ENCODE data around the gene C1QTNF6. TPM values are rescaled to one million over a fixed set of nuclear protein-coding genes. Genes with fewer than 3 reads are reported as not detected.
A peak's percentile ranks its signal among the peaks of the same experiment; 100 is the strongest.

C1QTNF6 gene
- total and polyA plus RNA-seq, 4 donors = 3.1 to 4.5 (median 4.0) TPM

DNA sequence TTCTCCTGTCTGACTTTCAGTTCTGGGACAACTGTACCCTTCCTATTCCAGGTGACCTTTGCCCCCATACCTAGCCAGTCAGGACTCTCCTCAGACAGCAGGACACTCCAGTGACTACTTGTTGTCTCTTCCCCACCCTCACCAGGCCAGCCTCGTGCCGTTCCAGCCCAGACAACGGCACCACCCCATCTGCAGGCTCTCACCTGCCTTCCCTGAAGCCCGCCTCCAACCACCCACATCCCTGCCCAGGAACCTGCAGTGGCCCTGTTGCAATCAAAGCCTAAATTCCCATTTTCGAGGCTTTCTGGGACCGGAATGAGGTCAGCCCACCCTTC lies 42.0 kb downstream of the C1QTNF6 start:
- Histone ChIP-seq H3K36me3 (ENCODE audit: control insufficient read depth in 4 of 4, insufficient read depth in 3 of 4, low read depth in 1 of 4, low read length in 3 of 4) (no peaks in the 10 kb centered on the region), H3K27me3 (ENCODE audit: control insufficient read depth in 4 of 4, insufficient read depth in 4 of 4, low read length in 3 of 4) (no peaks in the 10 kb centered on the region), H3K9ac (ENCODE audit: low read depth in 1 of 2, low read length in 2 of 2) (no peak overlapping the region), H3K9me3 (ENCODE audit: control insufficient read depth in 4 of 4, low read length in 3 of 4) (no peaks in the 10 kb centered on the region), H3K4me3 (ENCODE audit: low read depth in 1 of 3, low read length in 3 of 3) (no peak overlapping the region), H3K27ac (ENCODE audit: low read depth in 1 of 2, low read length in 2 of 2) (no peak overlapping the region), H3K4me1 (ENCODE audit: control insufficient read depth in 4 of 4, insufficient read depth in 4 of 4, low read length in 3 of 4) (peaks cover 4 to 14% (median 6%) of the 10 kb centered on the region in 4 donors)
- WGBS = 48% methylated on average over 6 of the region's 6 CpGs
- no peak for TF ChIP-seq NR2F2 (IDR thresholded peaks at IDR 0.05)
- no peak for TF ChIP-seq RXRA (IDR thresholded peaks at IDR 0.05)
- peak; percentile 40 for TF ChIP-seq SP1 (IDR thresholded peaks at IDR 0.05)
- TF ChIP-seq, protein P1, sequence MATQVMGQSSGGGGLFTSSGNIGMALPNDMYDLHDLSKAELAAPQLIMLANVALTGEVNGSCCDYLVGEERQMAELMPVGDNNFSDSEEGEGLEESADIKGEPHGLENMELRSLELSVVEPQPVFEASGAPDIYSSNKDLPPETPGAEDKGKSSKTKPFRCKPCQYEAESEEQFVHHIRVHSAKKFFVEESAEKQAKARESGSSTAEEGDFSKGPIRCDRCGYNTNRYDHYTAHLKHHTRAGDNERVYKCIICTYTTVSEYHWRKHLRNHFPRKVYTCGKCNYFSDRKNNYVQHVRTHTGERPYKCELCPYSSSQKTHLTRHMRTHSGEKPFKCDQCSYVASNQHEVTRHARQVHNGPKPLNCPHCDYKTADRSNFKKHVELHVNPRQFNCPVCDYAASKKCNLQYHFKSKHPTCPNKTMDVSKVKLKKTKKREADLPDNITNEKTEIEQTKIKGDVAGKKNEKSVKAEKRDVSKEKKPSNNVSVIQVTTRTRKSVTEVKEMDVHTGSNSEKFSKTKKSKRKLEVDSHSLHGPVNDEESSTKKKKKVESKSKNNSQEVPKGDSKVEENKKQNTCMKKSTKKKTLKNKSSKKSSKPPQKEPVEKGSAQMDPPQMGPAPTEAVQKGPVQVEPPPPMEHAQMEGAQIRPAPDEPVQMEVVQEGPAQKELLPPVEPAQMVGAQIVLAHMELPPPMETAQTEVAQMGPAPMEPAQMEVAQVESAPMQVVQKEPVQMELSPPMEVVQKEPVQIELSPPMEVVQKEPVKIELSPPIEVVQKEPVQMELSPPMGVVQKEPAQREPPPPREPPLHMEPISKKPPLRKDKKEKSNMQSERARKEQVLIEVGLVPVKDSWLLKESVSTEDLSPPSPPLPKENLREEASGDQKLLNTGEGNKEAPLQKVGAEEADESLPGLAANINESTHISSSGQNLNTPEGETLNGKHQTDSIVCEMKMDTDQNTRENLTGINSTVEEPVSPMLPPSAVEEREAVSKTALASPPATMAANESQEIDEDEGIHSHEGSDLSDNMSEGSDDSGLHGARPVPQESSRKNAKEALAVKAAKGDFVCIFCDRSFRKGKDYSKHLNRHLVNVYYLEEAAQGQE (IDR thresholded peaks at IDR 0.05) = no peak
- peak; percentile 38 to 56 for TF ChIP-seq HNF4A (conservative IDR thresholded peaks at IDR 0.05)
- TF ChIP-seq, protein P2, sequence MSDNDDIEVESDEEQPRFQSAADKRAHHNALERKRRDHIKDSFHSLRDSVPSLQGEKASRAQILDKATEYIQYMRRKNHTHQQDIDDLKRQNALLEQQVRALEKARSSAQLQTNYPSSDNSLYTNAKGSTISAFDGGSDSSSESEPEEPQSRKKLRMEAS (IDR thresholded peaks at IDR 0.05) = no peak
- no peak for TF ChIP-seq YY1 (IDR thresholded peaks at IDR 0.05)
- TF ChIP-seq RAD21 (IDR thresholded peaks at IDR 0.05) = no peak
- no peak for DNase-seq (ENCODE audit: low spot score)

DNA sequence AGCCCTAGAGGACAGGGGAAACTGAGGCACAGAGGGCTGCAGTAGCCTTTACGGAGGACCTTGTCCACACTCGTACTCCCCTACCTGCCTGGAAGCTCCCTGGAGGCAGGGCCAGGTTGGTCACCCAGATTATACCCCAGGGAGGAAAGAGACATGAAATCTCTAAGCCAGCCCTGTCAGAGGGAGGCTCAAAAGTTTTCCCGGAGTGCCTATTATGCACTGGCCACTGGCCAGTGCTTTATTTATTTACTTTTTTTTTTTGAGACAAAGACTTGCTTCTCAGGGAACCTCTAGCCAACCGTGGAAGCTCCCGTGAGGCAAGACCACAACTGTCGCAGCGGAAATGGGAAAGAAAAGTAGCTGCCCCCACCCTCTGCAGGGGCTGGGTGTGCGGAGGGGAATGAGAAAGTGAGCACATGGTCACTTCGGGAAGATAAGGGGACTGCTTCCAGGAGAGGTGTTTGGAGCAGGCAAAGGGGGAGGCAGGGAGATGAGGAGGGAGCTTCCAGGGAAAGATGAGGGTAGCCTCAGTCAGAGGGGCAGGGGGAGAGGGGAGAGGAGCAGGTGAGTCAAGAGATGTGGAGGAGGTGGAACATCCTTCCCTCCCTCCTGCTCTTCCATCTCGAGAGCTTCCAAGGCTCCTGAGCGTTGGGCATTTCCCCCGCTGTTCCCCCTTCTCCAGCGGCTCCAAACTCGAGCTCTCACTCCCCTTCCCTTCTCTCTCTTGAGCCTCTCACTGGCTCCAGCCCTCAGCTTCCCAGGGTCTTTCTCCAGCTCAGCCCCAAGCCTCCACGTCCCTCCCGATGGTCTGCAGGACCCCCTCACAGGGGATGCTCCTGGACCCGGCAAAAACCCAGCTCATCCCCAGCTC lies 42.6 kb downstream of the C1QTNF6 start:
- DNase-seq (ENCODE audit: low spot score) = no peak
- no peak for TF ChIP-seq NR2F2 (IDR thresholded peaks at IDR 0.05)
- 48% methylated on average over 17 of the region's 17 CpGs for WGBS
- peaks cover 4 to 14% (median 6%) of the 10 kb centered on the region in 4 donors for H3K4me1 ChIP-seq (ENCODE audit: control insufficient read depth in 4 of 4, insufficient read depth in 4 of 4, low read length in 3 of 4)
- no peaks in the 10 kb centered on the region for H3K9me3 ChIP-seq (ENCODE audit: control insufficient read depth in 4 of 4, low read length in 3 of 4)
- no peaks in the 10 kb centered on the region for H3K27me3 ChIP-seq (ENCODE audit: control insufficient read depth in 4 of 4, insufficient read depth in 4 of 4, low read length in 3 of 4)
- no peak overlapping the region for H3K4me3 ChIP-seq (ENCODE audit: low read depth in 1 of 3, low read length in 3 of 3)
- H3K27ac ChIP-seq (ENCODE audit: low read depth in 1 of 2, low read length in 2 of 2) = no peak overlapping the region
- no peak overlapping the region for H3K9ac ChIP-seq (ENCODE audit: low read depth in 1 of 2, low read length in 2 of 2)
- no peaks in the 10 kb centered on the region for H3K36me3 ChIP-seq (ENCODE audit: control insufficient read depth in 4 of 4, insufficient read depth in 3 of 4, low read depth in 1 of 4, low read length in 3 of 4)

DNA sequence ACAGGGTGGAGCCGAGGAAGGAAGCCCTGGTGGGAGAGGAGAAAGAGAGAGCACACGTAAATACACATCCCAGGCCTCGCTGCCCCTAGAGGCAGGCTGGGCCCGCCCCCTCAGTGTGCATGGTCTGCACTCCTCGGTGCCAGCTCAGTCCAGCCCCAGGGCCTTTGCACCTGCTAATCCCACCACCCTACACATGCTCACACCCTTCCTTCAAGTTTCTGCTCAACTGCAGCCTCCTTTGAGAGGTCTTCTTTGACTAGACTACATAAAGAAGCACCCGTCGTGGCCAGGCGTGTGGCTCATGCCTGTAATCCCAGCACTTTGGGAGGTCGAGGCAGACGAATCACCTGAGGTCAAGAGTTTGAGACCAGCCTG lies 43.9 kb downstream of the C1QTNF6 start:
- H3K36me3 ChIP-seq (ENCODE audit: control insufficient read depth in 4 of 4, insufficient read depth in 3 of 4, low read depth in 1 of 4, low read length in 3 of 4) = no peaks in the 10 kb centered on the region
- no peak overlapping the region for H3K27ac ChIP-seq (ENCODE audit: low read depth in 1 of 2, low read length in 2 of 2)
- no peaks in the 10 kb centered on the region for H3K9me3 ChIP-seq (ENCODE audit: control insufficient read depth in 4 of 4, low read length in 3 of 4)
- H3K27me3 ChIP-seq (ENCODE audit: control insufficient read depth in 4 of 4, insufficient read depth in 4 of 4, low read length in 3 of 4) = no peaks in the 10 kb centered on the region
- no peak overlapping the region for H3K9ac ChIP-seq (ENCODE audit: low read depth in 1 of 2, low read length in 2 of 2)
- 93% methylated on average over 10 of the region's 10 CpGs for WGBS
- no peak for DNase-seq (ENCODE audit: low spot score)
- H3K4me3 ChIP-seq (ENCODE audit: low read depth in 1 of 3, low read length in 3 of 3) = no peak overlapping the region
- H3K4me1 ChIP-seq (ENCODE audit: control insufficient read depth in 4 of 4, insufficient read depth in 4 of 4, low read length in 3 of 4) = peaks cover 4 to 14% (median 6%) of the 10 kb centered on the region in 4 donors
- TF ChIP-seq, protein P3, sequence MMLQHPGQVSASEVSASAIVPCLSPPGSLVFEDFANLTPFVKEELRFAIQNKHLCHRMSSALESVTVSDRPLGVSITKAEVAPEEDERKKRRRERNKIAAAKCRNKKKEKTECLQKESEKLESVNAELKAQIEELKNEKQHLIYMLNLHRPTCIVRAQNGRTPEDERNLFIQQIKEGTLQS (IDR thresholded peaks at IDR 0.05) = no peak
- no peak for TF ChIP-seq RAD21 (IDR thresholded peaks at IDR 0.05)
- TF ChIP-seq HNF4A (conservative IDR thresholded peaks at IDR 0.05) = no peak
- no peak for TF ChIP-seq GABPA (IDR thresholded peaks at IDR 0.05 in 1 of 2, conservative IDR thresholded peaks at IDR 0.05 in 1 of 2)
- TF ChIP-seq NR2F2 (IDR thresholded peaks at IDR 0.05) = no peak
- no peak for TF ChIP-seq FOXA1 (IDR thresholded peaks at IDR 0.05)
- TF ChIP-seq, protein P4, sequence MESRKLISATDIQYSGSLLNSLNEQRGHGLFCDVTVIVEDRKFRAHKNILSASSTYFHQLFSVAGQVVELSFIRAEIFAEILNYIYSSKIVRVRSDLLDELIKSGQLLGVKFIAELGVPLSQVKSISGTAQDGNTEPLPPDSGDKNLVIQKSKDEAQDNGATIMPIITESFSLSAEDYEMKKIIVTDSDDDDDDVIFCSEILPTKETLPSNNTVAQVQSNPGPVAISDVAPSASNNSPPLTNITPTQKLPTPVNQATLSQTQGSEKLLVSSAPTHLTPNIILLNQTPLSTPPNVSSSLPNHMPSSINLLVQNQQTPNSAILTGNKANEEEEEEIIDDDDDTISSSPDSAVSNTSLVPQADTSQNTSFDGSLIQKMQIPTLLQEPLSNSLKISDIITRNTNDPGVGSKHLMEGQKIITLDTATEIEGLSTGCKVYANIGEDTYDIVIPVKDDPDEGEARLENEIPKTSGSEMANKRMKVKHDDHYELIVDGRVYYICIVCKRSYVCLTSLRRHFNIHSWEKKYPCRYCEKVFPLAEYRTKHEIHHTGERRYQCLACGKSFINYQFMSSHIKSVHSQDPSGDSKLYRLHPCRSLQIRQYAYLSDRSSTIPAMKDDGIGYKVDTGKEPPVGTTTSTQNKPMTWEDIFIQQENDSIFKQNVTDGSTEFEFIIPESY (IDR thresholded peaks at IDR 0.05) = no peak
- TF ChIP-seq HNF4G (IDR thresholded peaks at IDR 0.05) = no peak
- TF ChIP-seq, protein P1 (IDR thresholded peaks at IDR 0.05) = no peak
- TF ChIP-seq, protein P5, sequence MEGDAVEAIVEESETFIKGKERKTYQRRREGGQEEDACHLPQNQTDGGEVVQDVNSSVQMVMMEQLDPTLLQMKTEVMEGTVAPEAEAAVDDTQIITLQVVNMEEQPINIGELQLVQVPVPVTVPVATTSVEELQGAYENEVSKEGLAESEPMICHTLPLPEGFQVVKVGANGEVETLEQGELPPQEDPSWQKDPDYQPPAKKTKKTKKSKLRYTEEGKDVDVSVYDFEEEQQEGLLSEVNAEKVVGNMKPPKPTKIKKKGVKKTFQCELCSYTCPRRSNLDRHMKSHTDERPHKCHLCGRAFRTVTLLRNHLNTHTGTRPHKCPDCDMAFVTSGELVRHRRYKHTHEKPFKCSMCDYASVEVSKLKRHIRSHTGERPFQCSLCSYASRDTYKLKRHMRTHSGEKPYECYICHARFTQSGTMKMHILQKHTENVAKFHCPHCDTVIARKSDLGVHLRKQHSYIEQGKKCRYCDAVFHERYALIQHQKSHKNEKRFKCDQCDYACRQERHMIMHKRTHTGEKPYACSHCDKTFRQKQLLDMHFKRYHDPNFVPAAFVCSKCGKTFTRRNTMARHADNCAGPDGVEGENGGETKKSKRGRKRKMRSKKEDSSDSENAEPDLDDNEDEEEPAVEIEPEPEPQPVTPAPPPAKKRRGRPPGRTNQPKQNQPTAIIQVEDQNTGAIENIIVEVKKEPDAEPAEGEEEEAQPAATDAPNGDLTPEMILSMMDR (IDR thresholded peaks at IDR 0.05; ENCODE audit: low read depth, low read length, missing input control) = no peak
- TF ChIP-seq RXRA (IDR thresholded peaks at IDR 0.05) = no peak
- no peak for TF ChIP-seq EGR1 (IDR thresholded peaks at IDR 0.05; ENCODE audit: low read depth in 2 of 2)
